Fibroblast of mammary gland (primary cell): ENCODE data around the gene DYSF.

Experiments
- DNase-seq: peaks from one replicate; pipeline ENCODE4 v3.0.0-alpha.2; 2010; ENCODE audit warnings: low read depth
- H3K4me3 ChIP-seq: 2 replicates; pipeline ENCODE4 v1.5.1; 2011; ENCODE audit warnings: low read depth, mild to moderate bottlenecking, low read length, moderate library complexity; ENCODE audit not compliant: control insufficient read depth
- CTCF ChIP-seq: conservative IDR thresholded peaks from 2 replicates; pipeline ENCODE4 v1.5.1; 2011; ENCODE audit warnings: low read depth, low read length, inconsistent platforms; ENCODE audit not compliant: control insufficient read depth, insufficient read depth

The DYSF gene

GRCh38 chr2:71704688-71705087 lies 251.3 kb downstream of the DYSF start:
- DNase-seq, result no peak
- no peak for TF ChIP-seq CTCF
- no peak overlapping the region for H3K4me3 ChIP-seq

- no peak for TF ChIP-seq CTCF
- no peak overlapping the region for H3K4me3 ChIP-seq
- no peak for DNase-seq
Measured at GRCh38 chr2:71705171-71705960, 252.0 kb downstream of the DYSF start.

GRCh38 chr2:71706121-71706520 lies 252.8 kb downstream of the DYSF start:
- H3K4me3 ChIP-seq, result no peak overlapping the region
- no peak for TF ChIP-seq CTCF
- DNase-seq, result no peak

GRCh38 chr2:71706836-71707235 lies 253.5 kb downstream of the DYSF start:
- DNase-seq, result no peak
- no peak overlapping the region for H3K4me3 ChIP-seq
- TF ChIP-seq CTCF, result no peak

- DNase-seq, result no peak
- TF ChIP-seq CTCF, result no peak
- H3K4me3 ChIP-seq, result no peak overlapping the region
Measured at GRCh38 chr2:71710367-71711132, 257.2 kb downstream of the DYSF start.

- peak; percentile 94 for DNase-seq
- H3K4me3 ChIP-seq, result no peak overlapping the region
- no peak for TF ChIP-seq CTCF
Measured at GRCh38 chr2:71711133-71711855, 257.9 kb downstream of the DYSF start.
